ENCODE data around the gene PHACTR2.
"Not testable (repeated sequence)": the region's sequence is repeated elsewhere in the genome, so short reads cannot be mapped to it uniquely, and the experiment has no call there.

PHACTR2 gene

GRCh38 chr6:143845033-143845432 lies 167.3 kb downstream of the PHACTR2 start:
- CTCF ChIA-PET, result interaction anchor here (1.3 to 2.6 kb wide), 2 partner anchors 13 to 270 kb away, joined by 4 to 8 read pairs; no protein-coding TSS in a partner anchor
- POLR2A ChIA-PET, result no interaction called here
- no peaks in the 10 kb centered on the region for H3K9me3 ChIP-seq (ENCODE audit: control extremely low read depth in 1 of 5, control insufficient read depth in 4 of 5, insufficient read depth in 2 of 5, low read depth in 1 of 5, low read length in 4 of 5)
- peaks cover 22 to 53% (median 41%) of the 10 kb centered on the region in 4 experiments for H3K36me3 ChIP-seq (ENCODE audit: control insufficient read depth in 4 of 4, insufficient read depth in 4 of 4, low read length in 3 of 4)
- no peak overlapping the region for H3K27ac ChIP-seq (ENCODE audit: insufficient read depth in 1 of 2, low read depth in 1 of 2, low read length in 2 of 2, poor library complexity in 1 of 2, severe bottlenecking in 2 of 2)
- DNase-seq, result no peak
- peaks cover 6 to 24% (median 18%) of the 10 kb centered on the region in 4 experiments for H3K4me1 ChIP-seq (ENCODE audit: control extremely low read depth in 1 of 4, control insufficient read depth in 4 of 4, insufficient read depth in 4 of 4, low read length in 3 of 4)
- no peaks in the 10 kb centered on the region for H3K27me3 ChIP-seq (replicated peaks in 2 of 5; ENCODE audit: control insufficient read depth in 4 of 5, insufficient read depth in 5 of 5, low read length in 4 of 5)
- no peak overlapping the region for H3K4me3 ChIP-seq (ENCODE audit: control insufficient read depth in 1 of 7, extremely low read depth in 1 of 7, insufficient read depth in 4 of 7, low read depth in 2 of 7, low read length in 6 of 7)
- 94% methylated on average over 4 of the region's 5 CpGs for WGBS (ENCODE audit: insufficient coverage)

- POLR2A ChIA-PET; H3K27ac ChIP-seq (ENCODE audit: insufficient read depth in 1 of 2, low read depth in 1 of 2, low read length in 2 of 2, poor library complexity in 1 of 2, severe bottlenecking in 2 of 2); H3K4me3 ChIP-seq (ENCODE audit: control insufficient read depth in 1 of 7, extremely low read depth in 1 of 7, insufficient read depth in 4 of 7, low read depth in 2 of 7, low read length in 6 of 7); H3K27me3 ChIP-seq (replicated peaks in 2 of 5; ENCODE audit: control insufficient read depth in 4 of 5, insufficient read depth in 5 of 5, low read length in 4 of 5); CTCF ChIA-PET; DNase-seq; H3K4me1 ChIP-seq (ENCODE audit: control extremely low read depth in 1 of 4, control insufficient read depth in 4 of 4, insufficient read depth in 4 of 4, low read length in 3 of 4): not testable (repeated sequence)
- Histone ChIP-seq H3K9me3 (ENCODE audit: control extremely low read depth in 1 of 5, control insufficient read depth in 4 of 5, insufficient read depth in 2 of 5, low read depth in 1 of 5, low read length in 4 of 5) (peaks cover 1 to 26% (median 2%) of the 10 kb centered on the region in 5 experiments), H3K36me3 (ENCODE audit: control insufficient read depth in 4 of 4, insufficient read depth in 4 of 4, low read length in 3 of 4) (peaks cover 34 to 86% (median 46%) of the 10 kb centered on the region in 4 experiments)
- 80% methylated on average over 1 of the region's 3 CpGs for WGBS (ENCODE audit: insufficient coverage)
Measured at GRCh38 chr6:143851706-143852105, 173.9 kb downstream of the PHACTR2 start.

- DNase-seq; H3K4me3 ChIP-seq (ENCODE audit: control insufficient read depth in 1 of 7, extremely low read depth in 1 of 7, insufficient read depth in 4 of 7, low read depth in 2 of 7, low read length in 6 of 7); H3K27me3 ChIP-seq (replicated peaks in 2 of 5; ENCODE audit: control insufficient read depth in 4 of 5, insufficient read depth in 5 of 5, low read length in 4 of 5); CTCF ChIA-PET; H3K27ac ChIP-seq (ENCODE audit: insufficient read depth in 1 of 2, low read depth in 1 of 2, low read length in 2 of 2, poor library complexity in 1 of 2, severe bottlenecking in 2 of 2); H3K4me1 ChIP-seq (ENCODE audit: control extremely low read depth in 1 of 4, control insufficient read depth in 4 of 4, insufficient read depth in 4 of 4, low read length in 3 of 4); POLR2A ChIA-PET: not testable (repeated sequence)
- peaks cover 46 to 87% (median 51%) of the 10 kb centered on the region in 4 experiments for H3K36me3 ChIP-seq (ENCODE audit: control insufficient read depth in 4 of 4, insufficient read depth in 4 of 4, low read length in 3 of 4)
- WGBS (ENCODE audit: insufficient coverage), result 83% methylated on average over 1 of the region's 1 CpG
- peaks cover 1 to 32% (median 2%) of the 10 kb centered on the region in 5 experiments for H3K9me3 ChIP-seq (ENCODE audit: control extremely low read depth in 1 of 5, control insufficient read depth in 4 of 5, insufficient read depth in 2 of 5, low read depth in 1 of 5, low read length in 4 of 5)
Measured at GRCh38 chr6:143855057-143855456, 177.3 kb downstream of the PHACTR2 start.

GRCh38 chr6:143856762-143857161 lies 179.0 kb downstream of the PHACTR2 start:
- CTCF ChIA-PET, result interaction anchor here (1.0 kb wide), 1 partner anchor 13 kb away, joined by 3 read pairs; the partner anchor contains the start of gene LTV1
- DNase-seq; POLR2A ChIA-PET; H3K27ac ChIP-seq (ENCODE audit: insufficient read depth in 1 of 2, low read depth in 1 of 2, low read length in 2 of 2, poor library complexity in 1 of 2, severe bottlenecking in 2 of 2); H3K27me3 ChIP-seq (replicated peaks in 2 of 5; ENCODE audit: control insufficient read depth in 4 of 5, insufficient read depth in 5 of 5, low read length in 4 of 5); H3K4me3 ChIP-seq (ENCODE audit: control insufficient read depth in 1 of 7, extremely low read depth in 1 of 7, insufficient read depth in 4 of 7, low read depth in 2 of 7, low read length in 6 of 7); H3K4me1 ChIP-seq (ENCODE audit: control extremely low read depth in 1 of 4, control insufficient read depth in 4 of 4, insufficient read depth in 4 of 4, low read length in 3 of 4): not testable (repeated sequence)
- Histone ChIP-seq H3K36me3 (ENCODE audit: control insufficient read depth in 4 of 4, insufficient read depth in 4 of 4, low read length in 3 of 4) (peaks cover 40 to 87% (median 47%) of the 10 kb centered on the region in 4 experiments), H3K9me3 (ENCODE audit: control extremely low read depth in 1 of 5, control insufficient read depth in 4 of 5, insufficient read depth in 2 of 5, low read depth in 1 of 5, low read length in 4 of 5) (peaks cover 1 to 32% (median 2%) of the 10 kb centered on the region in 5 experiments)
- WGBS (ENCODE audit: insufficient coverage), result 97% methylated on average over 6 of the region's 6 CpGs

- WGBS (ENCODE audit: insufficient coverage), result 100% methylated on average over 4 of the region's 5 CpGs
- Histone ChIP-seq H3K9me3 (ENCODE audit: control extremely low read depth in 1 of 5, control insufficient read depth in 4 of 5, insufficient read depth in 2 of 5, low read depth in 1 of 5, low read length in 4 of 5) (peaks cover 1 to 27% (median 2%) of the 10 kb centered on the region in 5 experiments), H3K27ac (ENCODE audit: insufficient read depth in 1 of 2, low read depth in 1 of 2, low read length in 2 of 2, poor library complexity in 1 of 2, severe bottlenecking in 2 of 2) (no peak overlapping the region), H3K27me3 (replicated peaks in 2 of 5; ENCODE audit: control insufficient read depth in 4 of 5, insufficient read depth in 5 of 5, low read length in 4 of 5) (no peaks in the 10 kb centered on the region), H3K4me1 (ENCODE audit: control extremely low read depth in 1 of 4, control insufficient read depth in 4 of 4, insufficient read depth in 4 of 4, low read length in 3 of 4) (no peaks in the 10 kb centered on the region), H3K4me3 (ENCODE audit: control insufficient read depth in 1 of 7, extremely low read depth in 1 of 7, insufficient read depth in 4 of 7, low read depth in 2 of 7, low read length in 6 of 7) (no peak overlapping the region), H3K36me3 (ENCODE audit: control insufficient read depth in 4 of 4, insufficient read depth in 4 of 4, low read length in 3 of 4) (peaks cover 39 to 88% (median 51%) of the 10 kb centered on the region in 4 experiments)
- CTCF ChIA-PET, result interaction anchor here (1.0 to 1.5 kb wide), 3 partner anchors 10 to 176 kb away, joined by 3 to 4 read pairs (median 3); no protein-coding TSS in a partner anchor
- DNase-seq, result no peak
- POLR2A ChIA-PET, result no interaction called here
Measured at GRCh38 chr6:143857651-143858050, 179.9 kb downstream of the PHACTR2 start.

GRCh38 chr6:143859891-143860660 lies 182.3 kb downstream of the PHACTR2 start:
- Histone ChIP-seq H3K9me3 (ENCODE audit: control extremely low read depth in 1 of 5, control insufficient read depth in 4 of 5, insufficient read depth in 2 of 5, low read depth in 1 of 5, low read length in 4 of 5) (peaks cover 0 to 21% (median 2%) of the 10 kb centered on the region in 5 experiments), H3K27ac (ENCODE audit: insufficient read depth in 1 of 2, low read depth in 1 of 2, low read length in 2 of 2, poor library complexity in 1 of 2, severe bottlenecking in 2 of 2) (no peak overlapping the region), H3K4me1 (ENCODE audit: control extremely low read depth in 1 of 4, control insufficient read depth in 4 of 4, insufficient read depth in 4 of 4, low read length in 3 of 4) (no peaks in the 10 kb centered on the region), H3K4me3 (ENCODE audit: control insufficient read depth in 1 of 7, extremely low read depth in 1 of 7, insufficient read depth in 4 of 7, low read depth in 2 of 7, low read length in 6 of 7) (no peak overlapping the region), H3K27me3 (replicated peaks in 2 of 5; ENCODE audit: control insufficient read depth in 4 of 5, insufficient read depth in 5 of 5, low read length in 4 of 5) (no peaks in the 10 kb centered on the region), H3K36me3 (ENCODE audit: control insufficient read depth in 4 of 4, insufficient read depth in 4 of 4, low read length in 3 of 4) (peaks cover 40 to 92% (median 63%) of the 10 kb centered on the region in 4 experiments)
- POLR2A ChIA-PET, result interaction anchor here (0.7 kb wide), 1 partner anchor 12 kb away, joined by 3 read pairs; no protein-coding TSS in a partner anchor
- no peak for DNase-seq
- CTCF ChIA-PET, result no interaction called here
- 100% methylated on average over 1 of the region's 3 CpGs for WGBS (ENCODE audit: insufficient coverage)

GRCh38 chr6:143863771-143864170 lies 186.0 kb downstream of the PHACTR2 start:
- WGBS (ENCODE audit: insufficient coverage), result 100% methylated on average over 2 of the region's 2 CpGs
- H3K27me3 ChIP-seq (replicated peaks in 2 of 5; ENCODE audit: control insufficient read depth in 4 of 5, insufficient read depth in 5 of 5, low read length in 4 of 5), result no peaks in the 10 kb centered on the region
- POLR2A ChIA-PET, result interaction anchor here (1.1 kb wide), 1 partner anchor 21 kb away, joined by 3 read pairs; no protein-coding TSS in a partner anchor
- H3K36me3 ChIP-seq (ENCODE audit: control insufficient read depth in 4 of 4, insufficient read depth in 4 of 4, low read length in 3 of 4), result peaks cover 15 to 64% (median 42%) of the 10 kb centered on the region in 4 experiments
- H3K4me3 ChIP-seq (ENCODE audit: control insufficient read depth in 1 of 7, extremely low read depth in 1 of 7, insufficient read depth in 4 of 7, low read depth in 2 of 7, low read length in 6 of 7), result no peak overlapping the region
- DNase-seq, result no peak
- no peaks in the 10 kb centered on the region for H3K4me1 ChIP-seq (ENCODE audit: control extremely low read depth in 1 of 4, control insufficient read depth in 4 of 4, insufficient read depth in 4 of 4, low read length in 3 of 4)
- peaks cover 0 to 6% (median 0%) of the 10 kb centered on the region in 5 experiments for H3K9me3 ChIP-seq (ENCODE audit: control extremely low read depth in 1 of 5, control insufficient read depth in 4 of 5, insufficient read depth in 2 of 5, low read depth in 1 of 5, low read length in 4 of 5)
- H3K27ac ChIP-seq (ENCODE audit: insufficient read depth in 1 of 2, low read depth in 1 of 2, low read length in 2 of 2, poor library complexity in 1 of 2, severe bottlenecking in 2 of 2), result no peak overlapping the region
- CTCF ChIA-PET, result no interaction called here
